ENCODE results near the gene MICA.

- TF ChIP-seq YY1 (IDR thresholded peaks at IDR 0.05) (no peak), CTCF (IDR thresholded peaks at IDR 0.05; ENCODE audit: low read depth, low read length, missing input control) (no peak), RXRA (IDR thresholded peaks at IDR 0.05) (no peak), REST (IDR thresholded peaks at IDR 0.05) (no peak), MAX (IDR thresholded peaks at IDR 0.05) (no peak)
Measured at GRCh38 chr6:31450751-31451150, 47.4 kb downstream of the MICA start.

All from liver (tissue), 3 donors.